SJSA1 (cell line): Measurements from ENCODE around the gene ENTPD8. TPM values are rescaled to one million over a fixed set of nuclear protein-coding genes. Genes with fewer than 3 reads are reported as not detected.

ENCODE experiments used
- DNase-seq, 2 experiments: peaks; one replicate each; pipeline ENCODE4 v3.0.0-alpha.2; 2015 to 2020; ENCODE audit warnings: low spot score in 2 of 2, low read depth in 1 of 2
- H3K27ac ChIP-seq: fragments of 250-450 bp; sonication (Bioruptor Pico); 2 replicates; pipeline ENCODE4 v1.5.1; 2020; ENCODE audit warnings: mild to moderate bottlenecking, moderate library complexity
- H3K27me3 ChIP-seq: fragments of 250-450 bp; sonication (Bioruptor Pico); replicated peaks from 2 replicates; pipeline ENCODE4 v1.5.1; 2020; ENCODE audit warnings: mild to moderate bottlenecking, moderate library complexity
- H3K36me3 ChIP-seq: fragments of 250-450 bp; sonication (Bioruptor Pico); 2 replicates; pipeline ENCODE4 v1.5.1; 2020; ENCODE audit warnings: mild to moderate bottlenecking
- H3K4me1 ChIP-seq: fragments of 250-450 bp; sonication (Bioruptor Pico); replicated peaks from 2 replicates; pipeline ENCODE4 v1.6.1; 2021; ENCODE audit warnings: mild to moderate bottlenecking
- H3K4me3 ChIP-seq: fragments of 250-450 bp; sonication (Bioruptor Pico); 2 replicates; pipeline ENCODE4 v1.5.1; 2020; ENCODE audit warnings: mild to moderate bottlenecking
- H3K9me3 ChIP-seq: fragments of 250-450 bp; sonication (Bioruptor Pico); replicated peaks from 2 replicates; pipeline ENCODE4 v1.5.1; 2020; ENCODE audit warnings: mild to moderate bottlenecking
- total RNA-seq: library from RNA; depleted of rRNA; stranded (reverse); fragments of >200 nt; shearing (Covaris generic); gene quantifications from 2 replicates; pipeline ENCODE4 v1.2.3, GENCODE V29; 2014

ENTPD8 gene
- total RNA-seq, 1 experiment from 2014 or later: not detected

DNA sequence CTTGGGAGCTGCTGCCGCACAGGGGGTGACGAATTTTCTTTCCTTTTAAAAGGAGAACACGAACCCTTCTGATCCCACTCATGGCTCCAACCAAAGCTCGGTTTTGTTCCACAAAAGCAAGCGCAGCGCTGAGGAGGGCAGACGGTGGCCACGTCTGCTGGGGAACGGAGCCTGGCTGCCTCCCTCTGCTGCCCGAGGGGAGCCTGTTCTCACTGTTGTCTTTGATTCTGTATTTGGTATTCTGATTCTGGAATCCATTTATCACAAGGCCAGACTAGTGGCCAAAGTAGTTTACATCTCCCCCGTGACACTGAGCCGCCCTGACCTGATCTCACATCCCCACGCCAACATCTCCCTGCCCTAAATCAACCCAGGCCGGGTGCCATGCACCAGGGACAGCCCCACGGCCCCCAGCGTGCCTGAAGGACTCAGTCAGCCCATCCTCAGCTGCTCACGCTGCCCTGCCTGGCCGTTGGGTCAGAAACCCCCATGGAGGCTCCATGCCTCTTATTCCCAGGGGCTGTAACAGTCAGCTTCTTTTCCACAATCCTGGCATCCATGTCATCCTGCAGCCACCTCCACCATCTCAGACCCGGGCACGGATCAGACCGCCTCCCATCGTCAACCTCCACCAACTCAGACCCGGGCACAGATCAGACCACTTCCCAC is 24.7 kb upstream of the ENTPD8 start:
- Histone ChIP-seq H3K9me3 (no peaks in the 10 kb centered on the region), H3K36me3 (no peaks in the 10 kb centered on the region), H3K27ac (no peak overlapping the region), H3K4me1 (no peaks in the 10 kb centered on the region), H3K27me3 (0 out of 2 replicates have a peak, but pooled peaks cover 3% of the 10 kb centered on the region), H3K4me3 (no peak overlapping the region)
- DNase-seq: no peak

DNA sequence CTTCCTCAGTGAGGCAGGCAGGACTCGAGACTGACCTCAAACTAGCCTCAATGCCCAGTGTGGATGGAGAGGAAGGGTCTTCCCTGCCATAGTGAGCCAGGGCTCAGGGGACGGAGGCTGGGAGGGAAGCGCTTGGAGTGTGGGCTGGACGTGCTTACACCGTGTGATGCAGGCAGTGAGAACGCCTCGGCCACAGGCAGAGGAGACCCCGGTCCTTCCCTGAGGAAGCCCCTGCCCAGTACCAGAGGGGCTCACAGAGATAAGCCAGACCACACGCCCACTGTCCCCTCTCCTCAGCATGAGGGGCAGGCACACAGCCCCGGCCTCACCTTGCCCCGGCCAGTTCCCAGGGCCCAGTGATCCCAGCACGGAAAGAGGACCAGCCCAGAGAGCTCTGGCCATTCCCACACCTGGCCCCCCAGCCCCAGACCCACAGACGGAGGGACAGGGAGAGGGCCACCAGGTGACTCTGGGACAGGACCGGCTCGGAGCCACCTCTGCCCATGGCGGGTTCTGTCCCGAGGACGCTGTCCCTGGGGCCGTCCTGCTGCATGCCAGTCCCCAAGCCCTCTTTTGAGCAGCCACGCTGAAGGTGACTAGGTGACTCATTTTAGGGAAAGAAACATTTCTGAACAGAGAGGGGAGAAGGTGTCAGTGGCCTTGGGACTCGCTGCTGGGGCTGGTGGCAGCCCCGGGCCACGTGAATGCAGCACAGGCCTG is 24.0 kb upstream of the ENTPD8 start:
- H3K27ac ChIP-seq: no peak overlapping the region
- no peak overlapping the region for H3K4me3 ChIP-seq
- no peaks in the 10 kb centered on the region for H3K9me3 ChIP-seq
- DNase-seq: no peak
- H3K4me1 ChIP-seq: no peaks in the 10 kb centered on the region
- H3K36me3 ChIP-seq: no peaks in the 10 kb centered on the region
- 0 out of 2 replicates have a peak, but pooled peaks cover 3% of the 10 kb centered on the region for H3K27me3 ChIP-seq

DNA sequence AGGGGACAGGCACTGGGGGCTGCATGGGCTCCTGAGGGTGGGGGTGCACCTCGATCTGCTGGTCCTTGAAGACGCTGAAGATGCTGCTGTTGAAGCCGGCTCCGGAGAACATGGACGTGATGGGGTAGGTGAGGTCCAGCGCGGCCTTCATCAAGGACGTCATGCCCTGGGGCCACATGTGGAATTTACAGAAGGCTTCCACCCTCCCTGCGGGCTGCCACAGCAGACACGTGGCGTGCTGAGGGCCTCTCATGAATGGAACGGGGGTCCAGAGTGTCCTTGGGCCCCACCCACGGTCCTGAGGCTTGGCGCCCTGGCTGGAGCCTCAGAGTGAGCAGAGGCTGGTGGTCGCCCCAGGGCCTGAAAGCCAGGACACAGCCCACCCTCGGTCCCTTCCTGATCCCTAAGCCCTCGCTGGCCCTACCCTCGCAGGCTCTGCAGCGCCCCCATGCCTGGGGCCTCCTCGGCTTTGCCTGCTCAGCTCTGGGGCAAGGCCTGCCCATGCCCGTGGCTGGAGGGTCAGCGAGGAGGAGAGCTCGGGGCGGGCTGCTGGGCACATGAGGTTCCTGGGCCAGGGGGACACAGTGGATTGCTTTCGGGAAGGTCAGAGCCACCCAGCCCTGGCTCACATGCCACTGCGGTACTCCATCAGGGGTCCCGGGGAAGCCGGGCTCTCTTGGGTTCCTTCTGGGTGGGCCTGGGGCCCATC is 23.3 kb upstream of the ENTPD8 start:
- H3K4me1 ChIP-seq: peaks cover 4% of the 10 kb centered on the region
- no peak for DNase-seq
- no peak overlapping the region for H3K27ac ChIP-seq
- H3K9me3 ChIP-seq: no peaks in the 10 kb centered on the region
- H3K27me3 ChIP-seq: 0 out of 2 replicates have a peak, but pooled peaks cover 3% of the 10 kb centered on the region
- no peak overlapping the region for H3K4me3 ChIP-seq
- H3K36me3 ChIP-seq: no peaks in the 10 kb centered on the region

DNA sequence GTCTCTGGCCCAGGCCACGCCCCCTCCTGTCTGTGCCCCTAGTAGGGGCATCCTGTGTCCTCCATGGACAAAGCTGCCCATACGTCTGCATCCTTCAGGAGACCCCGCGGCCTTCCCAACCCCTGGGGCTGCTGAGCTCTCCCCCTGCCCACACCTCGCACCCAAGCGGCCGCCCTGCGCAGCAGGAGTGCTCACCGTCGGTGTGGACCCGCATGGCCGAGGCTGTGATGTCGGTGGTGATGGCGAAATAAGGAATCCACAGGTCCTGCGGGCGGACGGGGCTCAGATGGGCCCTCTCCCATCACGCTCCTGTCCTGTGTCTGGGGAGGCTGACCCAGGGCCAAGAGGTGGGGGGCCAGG is 22.8 kb upstream of the ENTPD8 start:
- H3K36me3 ChIP-seq: peaks cover under 1% of the 10 kb centered on the region; the same call in 1 of the 2 replicates
- peaks cover 2% of the 10 kb centered on the region; the same call in 1 of the 2 replicates for H3K9me3 ChIP-seq
- no peaks in the 10 kb centered on the region for H3K27me3 ChIP-seq
- H3K27ac ChIP-seq: no peak overlapping the region
- DNase-seq: no peak
- peaks cover 9% of the 10 kb centered on the region for H3K4me1 ChIP-seq
- no peak overlapping the region for H3K4me3 ChIP-seq

DNA sequence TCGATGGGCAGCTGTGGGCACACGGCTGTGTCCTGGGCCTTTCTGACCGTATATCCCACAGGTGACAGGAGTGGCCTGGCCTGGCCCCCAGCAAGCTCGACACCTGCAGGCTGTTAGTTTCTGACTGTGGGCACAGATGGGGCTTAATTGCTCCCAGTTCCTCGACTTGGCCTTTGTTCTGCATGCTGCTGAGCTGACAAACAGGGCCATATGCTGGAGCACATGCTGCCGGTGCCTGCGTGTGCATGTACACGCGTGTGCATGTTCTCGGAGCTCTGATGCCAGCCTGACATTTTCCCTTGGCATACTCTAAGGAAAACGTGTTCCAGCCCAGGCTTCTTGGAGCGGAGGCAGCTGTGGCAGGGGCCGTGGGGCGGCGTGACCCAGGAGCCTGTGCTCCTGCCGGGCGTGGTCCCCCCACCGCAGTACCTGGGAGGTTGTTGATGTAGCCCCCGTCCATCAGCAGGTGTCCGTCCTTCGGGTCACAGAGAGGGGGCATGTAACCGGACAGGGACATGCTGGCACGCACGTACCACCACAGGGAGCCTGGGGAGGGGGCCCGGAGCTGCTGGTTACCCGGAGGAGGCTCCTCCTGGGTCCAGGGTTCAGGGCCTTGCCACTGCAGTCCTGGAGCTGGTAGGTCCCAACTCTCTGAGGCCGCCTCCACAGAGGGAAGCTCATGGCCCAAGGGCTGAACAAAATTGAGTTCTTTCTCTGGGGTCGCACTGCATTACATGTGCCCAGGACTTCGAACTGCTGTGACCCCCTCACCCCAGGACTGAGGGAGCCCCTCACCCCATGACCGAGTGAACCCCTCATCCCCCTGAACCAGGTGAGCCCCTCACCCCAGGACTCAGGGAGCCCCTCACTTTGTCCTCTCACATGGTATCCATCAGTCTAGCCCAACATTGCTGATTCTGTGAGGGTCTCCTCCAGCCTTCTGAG is 22.1 kb upstream of the ENTPD8 start:
- Histone ChIP-seq H3K27me3 (no peaks in the 10 kb centered on the region), H3K4me1 (peaks cover 16% of the 10 kb centered on the region), H3K9me3 (peaks cover 6% of the 10 kb centered on the region; the same call in 1 of the 2 replicates), H3K4me3 (no peak overlapping the region), H3K27ac (no peak overlapping the region), H3K36me3 (peaks cover 5% of the 10 kb centered on the region)
- no peak for DNase-seq

DNA sequence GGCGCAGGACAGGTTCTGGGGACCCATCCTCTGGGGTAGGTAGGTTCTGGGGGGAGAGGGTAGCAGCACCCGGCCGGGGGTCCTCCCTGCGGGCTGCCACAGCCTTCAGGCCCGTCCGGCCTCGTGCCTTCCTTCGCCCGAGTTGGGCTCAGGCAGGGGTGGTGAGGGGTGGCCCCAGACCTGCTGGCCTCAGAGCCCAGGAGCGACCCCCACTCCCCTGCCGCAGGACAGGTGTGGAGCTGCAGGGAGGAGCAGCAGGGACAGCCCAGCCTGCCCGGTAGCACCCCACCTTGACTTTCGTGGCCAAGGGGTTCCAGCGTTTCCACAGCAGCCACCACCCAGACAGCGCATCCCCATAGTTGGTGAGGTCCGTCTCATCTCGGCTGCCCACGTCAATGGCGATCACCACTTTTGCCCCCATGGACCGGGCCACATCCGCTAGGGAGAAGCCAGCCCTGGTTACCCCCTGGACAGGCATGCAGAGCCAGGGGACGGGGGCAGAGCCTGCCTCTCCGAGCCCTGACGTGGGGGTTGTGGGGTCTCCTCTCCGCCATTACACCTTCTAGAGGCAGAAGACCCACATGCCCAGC is 21.3 kb upstream of the ENTPD8 start:
- H3K27ac ChIP-seq: no peak overlapping the region
- H3K4me1 ChIP-seq: peaks cover 23% of the 10 kb centered on the region
- no peaks in the 10 kb centered on the region for H3K27me3 ChIP-seq
- peaks cover 6% of the 10 kb centered on the region; the same call in 1 of the 2 replicates for H3K9me3 ChIP-seq
- H3K4me3 ChIP-seq: no peak overlapping the region
- no peak for DNase-seq
- peaks cover 10% of the 10 kb centered on the region for H3K36me3 ChIP-seq

DNA sequence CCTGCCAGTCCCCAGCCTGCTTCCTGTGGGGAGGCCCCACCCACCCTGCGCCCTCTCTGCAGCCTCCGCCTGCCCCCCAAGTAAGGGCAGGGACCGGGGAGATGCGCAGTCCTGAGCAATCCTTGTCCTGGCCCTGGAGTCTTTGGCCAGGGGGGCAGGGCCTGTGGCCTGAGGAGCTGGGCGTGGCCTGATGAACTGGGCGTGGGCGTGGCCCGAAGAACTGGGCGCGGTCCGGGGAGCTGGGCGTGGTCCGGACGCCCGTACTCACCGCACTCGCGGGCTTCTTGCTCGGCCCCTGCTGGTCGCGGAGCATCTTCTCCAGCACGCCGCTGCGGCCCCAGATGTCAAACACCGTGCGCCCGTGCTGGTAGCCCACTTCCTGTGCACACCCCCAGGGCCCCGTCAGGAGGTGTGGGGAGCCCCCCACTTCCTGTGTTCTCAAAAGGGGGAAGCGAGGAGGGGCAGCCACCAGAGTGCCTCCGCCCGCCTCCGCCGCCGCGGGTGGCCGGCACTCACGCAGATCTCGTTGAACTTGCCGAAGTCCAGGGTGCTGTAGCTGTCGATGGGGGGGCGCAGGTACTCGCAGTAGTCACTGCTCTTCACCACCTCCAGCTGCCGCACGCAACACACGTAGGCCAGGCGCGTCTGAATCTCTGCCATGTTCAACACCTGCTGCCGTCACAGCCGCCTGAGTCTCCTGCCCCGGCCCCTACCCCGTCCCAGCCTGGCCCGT is 20.7 kb upstream of the ENTPD8 start:
- no peak overlapping the region for H3K4me3 ChIP-seq
- DNase-seq: no peak
- H3K27ac ChIP-seq: no peak overlapping the region
- H3K27me3 ChIP-seq: no peaks in the 10 kb centered on the region
- H3K4me1 ChIP-seq: peaks cover 30% of the 10 kb centered on the region
- peaks cover 6% of the 10 kb centered on the region; the same call in 1 of the 2 replicates for H3K9me3 ChIP-seq
- peaks cover 17% of the 10 kb centered on the region for H3K36me3 ChIP-seq

DNA sequence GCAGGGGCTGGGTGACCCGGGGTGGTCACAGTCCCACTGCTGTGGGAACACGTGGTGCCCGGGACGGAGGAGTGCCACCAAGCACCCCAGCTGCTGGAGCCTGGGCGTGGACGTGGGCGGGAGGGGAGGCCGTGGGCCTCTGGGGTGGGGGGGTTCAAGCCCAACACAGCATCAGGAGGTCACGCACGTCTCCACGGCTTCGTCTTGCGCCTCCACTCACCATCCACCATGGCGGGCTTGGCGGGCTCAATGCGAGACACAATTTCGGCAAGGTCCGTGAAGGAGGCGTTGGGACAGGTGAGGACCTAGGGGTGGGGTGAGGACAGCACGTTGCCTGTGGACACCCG is 20.1 kb upstream of the ENTPD8 start:
- DNase-seq: no peak
- no peak overlapping the region for H3K4me3 ChIP-seq
- H3K4me1 ChIP-seq: peaks cover 35% of the 10 kb centered on the region

DNA sequence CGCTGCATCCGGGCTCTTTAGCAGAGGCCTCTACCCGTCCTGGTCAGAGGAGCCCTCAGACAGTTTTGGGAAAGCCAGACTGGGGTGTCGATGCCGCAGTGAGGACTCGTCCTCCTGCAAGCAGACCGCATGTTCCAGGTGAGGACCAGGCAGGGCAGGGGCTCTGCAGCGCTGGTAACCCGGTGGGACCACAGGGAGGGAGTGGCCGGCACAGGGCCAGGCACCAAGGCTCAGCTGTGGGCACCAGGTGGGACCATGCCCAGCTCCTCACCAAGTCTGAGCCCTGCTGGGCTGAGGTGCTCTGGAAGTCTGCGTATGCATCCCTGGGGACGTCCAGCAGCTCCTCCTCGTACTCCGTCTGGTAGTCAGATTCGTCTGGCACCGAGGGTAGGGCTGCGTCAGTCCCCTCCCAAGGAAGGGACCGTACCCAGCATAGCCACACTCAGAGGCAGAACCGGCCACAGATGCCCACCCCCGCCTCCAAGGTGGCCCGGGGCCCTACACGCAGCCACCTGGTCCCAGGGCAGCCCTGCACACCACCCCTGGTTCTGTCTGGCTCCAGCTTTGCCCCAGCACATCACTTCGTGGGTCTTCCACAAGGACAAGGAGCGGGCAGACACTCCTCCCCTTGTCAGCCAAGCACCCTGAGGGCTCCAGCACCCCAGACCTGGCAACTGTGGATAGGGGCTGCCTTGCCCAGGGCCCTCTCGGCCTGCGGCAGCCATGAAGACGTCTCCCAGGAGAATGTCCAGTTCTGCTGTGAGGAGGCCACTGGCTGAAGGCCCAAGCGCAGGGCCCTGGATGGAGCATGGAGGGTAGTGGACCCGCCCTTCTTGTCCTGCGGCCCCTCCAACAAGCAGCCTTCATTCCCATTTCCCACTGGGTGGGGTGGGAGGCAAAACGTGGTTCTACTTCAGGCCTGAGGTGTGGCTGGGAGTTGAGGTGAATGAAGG is 19.5 kb upstream of the ENTPD8 start:
- peaks cover 42% of the 10 kb centered on the region for H3K4me1 ChIP-seq
- H3K27me3 ChIP-seq: no peaks in the 10 kb centered on the region
- H3K27ac ChIP-seq: no peak overlapping the region
- DNase-seq: no peak
- peaks cover 6% of the 10 kb centered on the region; the same call in 1 of the 2 replicates for H3K9me3 ChIP-seq
- no peak overlapping the region for H3K4me3 ChIP-seq
- peaks cover 25% of the 10 kb centered on the region for H3K36me3 ChIP-seq

More for the DNA sequence above, 20.1 kb upstream of the ENTPD8 start:
- peaks cover 6% of the 10 kb centered on the region; the same call in 1 of the 2 replicates for H3K9me3 ChIP-seq
- peaks cover 19% of the 10 kb centered on the region for H3K36me3 ChIP-seq
- H3K27ac ChIP-seq: no peak overlapping the region
- H3K27me3 ChIP-seq: no peaks in the 10 kb centered on the region

DNA sequence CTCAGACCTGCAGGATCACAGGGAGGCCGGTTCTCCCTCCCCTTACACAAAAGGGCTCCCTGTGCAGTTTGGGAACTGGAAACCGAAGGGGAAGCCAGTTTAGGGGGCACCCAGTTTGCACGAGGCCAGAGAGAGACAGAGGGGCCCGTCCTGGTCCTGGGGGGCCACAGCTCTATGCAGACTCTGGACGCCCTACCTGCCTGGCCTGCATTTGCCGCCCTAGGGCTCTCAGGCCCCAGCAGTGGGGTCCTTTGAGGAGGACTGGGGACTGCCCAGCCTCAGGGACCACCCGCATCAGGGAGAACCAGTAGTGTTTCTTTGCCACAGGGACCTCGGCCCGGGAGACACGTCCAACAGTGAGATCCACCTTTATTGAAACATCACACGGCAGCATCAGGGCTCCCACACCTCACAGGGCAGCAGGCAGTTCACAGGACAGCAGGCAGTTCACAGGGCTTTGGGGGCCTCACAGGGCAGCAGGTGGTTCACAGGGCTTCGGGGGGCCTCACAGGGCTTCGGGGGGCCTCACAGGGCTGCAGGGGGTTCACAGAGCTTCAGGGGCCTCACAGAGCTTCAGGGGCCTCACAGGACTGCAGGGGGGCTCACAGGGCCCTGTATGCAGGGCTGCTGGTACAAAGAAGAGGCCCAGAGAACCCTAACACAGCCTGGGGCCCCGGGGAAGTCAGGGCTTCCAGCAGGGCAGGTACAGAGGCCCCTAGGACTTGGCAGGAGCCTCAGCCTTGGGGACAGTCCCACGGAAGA is 18.6 kb upstream of the ENTPD8 start:
- peak overlapping the region; percentile 50 for H3K27ac ChIP-seq
- no peak for DNase-seq
- peaks cover 6% of the 10 kb centered on the region; the same call in 1 of the 2 replicates for H3K9me3 ChIP-seq
- H3K4me1 ChIP-seq: peaks cover 45% of the 10 kb centered on the region
- peak overlapping the region; percentile 84 for H3K4me3 ChIP-seq
- peaks cover 34% of the 10 kb centered on the region for H3K36me3 ChIP-seq
- H3K27me3 ChIP-seq: no peaks in the 10 kb centered on the region

DNA sequence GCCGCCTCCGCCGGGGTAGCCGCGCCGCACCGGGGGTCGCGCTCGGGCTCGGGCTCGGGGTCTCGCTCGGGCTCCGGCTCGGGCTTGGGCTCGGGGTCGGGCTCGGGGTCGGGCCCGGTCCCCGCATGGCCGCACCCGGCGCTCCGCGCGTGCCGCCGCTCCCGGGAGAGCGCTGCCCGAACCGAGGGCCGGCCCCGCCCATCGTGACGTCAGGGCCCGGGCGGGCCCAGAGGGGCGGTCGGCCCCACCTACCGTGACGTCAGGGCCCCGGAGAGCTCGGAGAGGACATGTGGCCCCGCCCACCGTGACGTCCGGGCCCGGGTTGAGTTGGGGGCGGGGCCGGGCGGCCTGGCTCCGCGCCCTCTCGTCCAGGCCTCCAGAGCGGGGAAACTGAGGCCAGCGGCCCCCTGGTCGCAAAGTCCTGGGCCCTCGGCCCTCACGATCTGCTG is 18.0 kb upstream of the ENTPD8 start, which contains the start of gene NSMF:
TSS of gene NSMF (minus strand) at position 183 of the 449 bp plus-strand sequence. CDS start 232 bp downstream, outside the sequence.
- Histone ChIP-seq H3K9me3 (peaks cover 6% of the 10 kb centered on the region; the same call in 1 of the 2 replicates), H3K4me1 (peaks cover 45% of the 10 kb centered on the region), H3K27me3 (no peaks in the 10 kb centered on the region), H3K36me3 (peaks cover 37% of the 10 kb centered on the region), H3K27ac (peak within 1 kb of the TSS; percentile 50), H3K4me3 (peak within 1 kb of the TSS; percentile 84)
- peak; percentile 82 to 91 for DNase-seq
